GM18505 (cell line): ENCODE data around the gene SPTAN1.

Experiments used
- ATAC-seq: cut with Tn5 transposase; IDR thresholded peaks from one replicate; pipeline ENCODE4 v1.9.1; 2021; ENCODE audit not compliant: unreplicated experiment
- POLR2A ChIP-seq: IDR thresholded peaks from 4 replicates; pipeline ENCODE4 v1.6.1; 2011; ENCODE audit warnings: borderline replicate concordance; ENCODE audit not compliant: insufficient read depth, insufficient read length; ENCODE audit errors: extremely low read depth

SPTAN1 gene

GRCh38 chr9:128595471-128595870 lies 43.1 kb downstream of the SPTAN1 start:
- TF ChIP-seq POLR2A: no peak
- ATAC-seq: no peak

- no peak for ATAC-seq
- TF ChIP-seq POLR2A: no peak
Measured at GRCh38 chr9:128600099-128600498, 47.7 kb downstream of the SPTAN1 start.

DNA sequence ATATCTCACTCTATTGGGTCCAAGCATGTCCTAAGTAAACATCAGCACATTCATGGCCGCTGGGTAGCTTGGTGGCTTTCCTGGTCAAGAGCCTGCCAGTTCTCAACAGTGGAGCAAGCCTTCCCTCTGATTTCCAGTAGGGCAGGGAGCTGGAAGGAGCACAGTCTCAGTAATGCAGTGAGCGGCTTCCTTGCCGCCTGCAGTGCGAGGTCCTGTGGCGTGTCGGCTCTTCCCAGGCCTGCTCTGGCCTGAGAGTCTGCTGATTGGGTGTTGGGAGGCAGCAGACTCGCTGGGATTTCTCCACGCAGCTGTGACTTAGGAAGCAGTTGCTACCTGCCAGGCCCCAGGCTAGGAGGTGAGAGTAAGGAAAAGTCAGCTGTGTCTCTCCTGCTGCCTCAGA lies 51.3 kb downstream of the SPTAN1 start:
- TF ChIP-seq POLR2A: no peak
- ATAC-seq: no peak

DNA sequence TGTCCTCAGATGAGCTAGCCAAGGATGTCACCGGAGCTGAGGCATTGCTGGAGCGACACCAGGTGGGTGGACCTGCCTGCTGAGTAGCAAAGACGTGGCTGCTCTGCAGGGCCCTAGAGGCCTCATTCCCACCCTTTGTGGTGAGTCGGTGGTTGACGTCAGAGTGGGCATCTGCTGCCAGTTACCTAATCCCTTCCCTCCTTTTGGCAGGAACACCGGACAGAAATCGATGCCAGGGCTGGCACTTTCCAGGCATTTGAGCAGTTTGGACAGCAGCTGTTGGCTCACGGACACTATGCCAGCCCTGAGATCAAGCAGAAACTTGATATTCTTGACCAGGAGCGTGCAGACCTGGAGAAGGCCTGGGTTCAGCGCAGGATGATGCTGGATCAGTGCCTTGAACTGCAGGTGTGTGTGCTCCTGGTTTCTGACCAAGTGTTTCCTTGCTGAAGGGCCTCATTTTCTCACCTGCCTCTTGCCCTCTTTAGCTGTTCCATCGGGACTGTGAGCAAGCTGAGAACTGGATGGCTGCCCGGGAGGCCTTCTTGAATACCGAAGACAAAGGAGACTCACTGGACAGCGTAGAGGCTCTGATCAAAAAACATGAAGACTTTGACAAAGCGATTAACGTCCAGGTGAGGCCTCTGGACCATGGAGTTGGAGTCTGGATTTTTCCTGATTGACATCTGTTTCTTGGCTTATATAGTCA lies 55.4 kb downstream of the SPTAN1 start:
- no peak for ATAC-seq
- TF ChIP-seq POLR2A: no peak

DNA sequence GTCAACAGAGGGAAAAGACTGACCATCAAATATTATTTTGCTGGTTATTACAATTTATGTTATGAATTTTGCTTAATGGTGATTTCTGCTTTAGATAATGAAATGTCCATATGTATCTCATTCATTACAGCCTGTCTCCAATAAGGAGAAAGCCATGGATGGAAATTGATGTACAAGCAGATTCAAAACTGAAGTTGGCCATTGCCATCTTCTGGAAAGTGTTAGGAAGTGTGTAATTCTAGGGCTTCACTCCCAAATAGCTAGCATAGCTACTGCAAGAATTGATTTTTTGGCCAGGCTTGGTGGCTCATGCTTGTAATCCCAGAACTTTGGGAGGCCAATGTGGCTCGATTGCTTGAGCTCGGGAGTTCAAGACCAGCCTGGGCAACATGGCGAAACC lies 58.5 kb downstream of the SPTAN1 start:
- no peak for ATAC-seq
- TF ChIP-seq POLR2A: no peak

- no peak for TF ChIP-seq POLR2A
- ATAC-seq: no peak
Measured at GRCh38 chr9:128611600-128612394, 59.4 kb downstream of the SPTAN1 start.

DNA sequence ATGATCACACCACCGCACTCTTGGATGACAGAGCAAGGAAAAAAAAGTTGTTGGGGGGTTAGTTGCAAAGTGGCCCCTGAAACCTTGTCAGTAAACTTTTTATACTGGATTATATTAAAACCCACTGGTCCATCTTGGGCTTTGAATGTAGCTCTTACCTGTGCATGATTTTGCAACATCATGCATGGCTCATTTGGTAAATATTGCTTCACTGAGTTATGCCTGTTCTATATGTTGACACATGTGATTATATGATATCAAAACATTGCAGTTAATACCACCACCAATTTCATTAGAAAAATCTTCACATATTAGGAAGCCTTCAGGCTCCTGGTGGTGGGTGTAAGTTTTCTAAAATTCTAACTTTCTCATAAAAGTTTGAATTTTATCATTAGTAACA lies 62.3 kb downstream of the SPTAN1 start:
- TF ChIP-seq POLR2A: no peak
- ATAC-seq: no peak

DNA sequence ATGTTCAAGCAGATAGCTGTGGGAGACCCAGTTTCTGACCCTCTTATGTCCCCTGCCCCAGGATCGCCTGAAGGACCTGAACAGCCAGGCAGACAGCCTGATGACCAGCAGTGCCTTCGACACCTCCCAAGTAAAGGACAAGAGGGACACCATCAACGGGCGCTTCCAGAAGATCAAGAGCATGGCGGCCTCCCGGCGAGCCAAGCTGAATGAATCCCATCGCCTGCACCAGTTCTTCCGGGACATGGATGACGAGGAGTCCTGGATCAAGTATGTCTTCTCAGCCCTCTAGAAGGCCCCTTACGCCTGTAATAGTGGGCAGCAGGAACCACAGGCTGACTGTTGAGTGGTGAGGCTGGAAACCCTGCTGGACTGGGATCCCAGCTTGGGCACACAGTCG lies 63.2 kb downstream of the SPTAN1 start:
- no peak for TF ChIP-seq POLR2A

GRCh38 chr9:128617943-128618342 lies 65.6 kb downstream of the SPTAN1 start:
- no peak for ATAC-seq
- no peak for TF ChIP-seq POLR2A

More for the DNA sequence above, 63.2 kb downstream of the SPTAN1 start:
- ATAC-seq: no peak

- ATAC-seq: no peak
- TF ChIP-seq POLR2A: no peak
Measured at GRCh38 chr9:128619127-128619526, 66.7 kb downstream of the SPTAN1 start.

- ATAC-seq: no peak
- TF ChIP-seq POLR2A: no peak
Measured at GRCh38 chr9:128619779-128620178, 67.4 kb downstream of the SPTAN1 start.

DNA sequence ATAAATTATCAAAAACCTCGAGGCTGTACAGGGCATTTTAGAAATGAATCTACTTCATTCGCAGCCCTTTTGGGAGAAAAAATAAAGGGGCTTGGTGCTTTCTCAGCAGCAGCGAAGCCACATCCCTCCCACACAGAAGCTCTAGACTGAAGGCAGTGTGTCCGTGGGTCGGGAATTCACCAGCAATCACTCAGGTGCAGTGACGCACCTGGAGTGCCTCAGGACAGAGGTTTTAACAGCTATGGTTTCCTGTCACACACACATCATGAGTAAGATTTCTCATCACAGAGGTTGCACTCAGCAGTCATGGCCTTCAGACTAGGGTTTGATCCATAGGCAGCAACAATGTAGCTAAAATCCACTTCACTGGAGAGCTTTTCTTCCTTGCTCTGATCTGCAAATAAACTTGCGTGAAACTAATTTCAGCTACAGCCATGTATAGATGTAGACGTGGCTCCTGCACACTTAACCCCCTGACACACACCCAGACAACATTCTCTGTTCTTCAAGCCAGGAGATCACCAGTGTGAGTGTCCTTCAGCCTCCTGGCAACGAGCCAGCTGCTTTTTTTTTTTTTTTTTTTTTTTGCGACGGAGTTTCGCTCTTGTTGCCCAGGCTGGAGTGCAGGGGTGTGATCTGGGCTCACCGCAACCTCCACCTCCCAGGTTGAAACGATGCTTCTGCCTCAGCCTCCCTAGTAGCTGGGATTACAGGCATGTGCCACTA lies 69.5 kb downstream of the SPTAN1 start:
- no peak for ATAC-seq
- TF ChIP-seq POLR2A: no peak

DNA sequence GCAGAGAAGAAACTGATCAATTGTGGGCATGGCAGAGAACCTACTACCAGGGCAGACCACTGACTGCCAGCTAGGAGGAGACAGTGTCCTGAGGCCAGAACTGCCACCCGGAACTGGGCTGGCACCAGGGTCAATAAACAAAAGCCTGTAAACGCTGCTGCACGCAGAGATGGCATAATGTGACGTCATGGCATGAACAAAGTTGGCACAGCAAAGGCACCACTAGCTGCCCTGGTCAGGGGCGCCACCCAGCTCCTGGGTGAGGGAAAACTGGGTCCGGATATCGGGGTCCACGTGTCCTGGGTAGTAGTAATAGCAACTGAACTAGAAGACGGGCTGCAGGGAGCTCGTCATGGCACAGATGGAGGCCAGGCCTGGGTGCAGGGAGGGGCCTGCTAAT lies 72.2 kb downstream of the SPTAN1 start:
- TF ChIP-seq POLR2A: no peak

More for the DNA sequence above, 72.2 kb downstream of the SPTAN1 start:
- no peak for ATAC-seq
